Colonic mucosa (tissue), 4 donors: ENCODE data around the gene KRTAP19-6. TPM values are rescaled to one million over a fixed set of nuclear protein-coding genes. Genes with fewer than 3 reads are reported as not detected.

ENCODE experiments used
- DNase-seq: peaks from one replicate; pipeline ENCODE4 v3.0.0-alpha.2; 2020
- H3K27ac ChIP-seq: fragments of 200-600 bp; one replicate; pipeline ENCODE4 v1.8.0; 2021
- H3K27me3 ChIP-seq: fragments of 200-600 bp; one replicate; pipeline ENCODE4 v1.8.0; 2021
- H3K36me3 ChIP-seq: fragments of 200-600 bp; one replicate; pipeline ENCODE4 v1.8.0; 2021
- H3K4me1 ChIP-seq: fragments of 200-600 bp; one replicate; pipeline ENCODE4 v1.8.0; 2021; ENCODE audit warnings: mild to moderate bottlenecking
- H3K4me3 ChIP-seq: fragments of 200-600 bp; one replicate; pipeline ENCODE4 v1.8.0; 2021
- H3K9ac ChIP-seq, 2 donors: one replicate each; pipeline ENCODE4 v1.7.0; 2013; ENCODE audit warnings: control low read depth in 2 of 2, low read depth in 2 of 2, low read length in 2 of 2
- H3K9me3 ChIP-seq: fragments of 200-600 bp; one replicate; pipeline ENCODE4 v1.8.0; 2021
- CTCF ChIP-seq: fragments of 200-600 bp; IDR thresholded peaks from one replicate; pipeline ENCODE4 v1.8.0; 2022; ENCODE audit warnings: antibody characterized with exemption, mild to moderate bottlenecking
- intact Hi-C: fragments of 100-400 bp; cut with DNase I; formaldehyde crosslinking; loops from one replicate; pipeline ENCODE4 v1.14.1; 2022
- total RNA-seq, 2 donors: library from RNA; stranded (reverse); fragmentation: NEBNext Ultra II Directional in 1 of 2; extraction: Animal tissue kit (Norgen Biotek cat#: 25700) in 1 of 2; gene quantifications; one replicate each; pipeline ENCODE4 v1.2.1, GENCODE V29; 2021
- donor health status: healthy.
- donor health status: DM: no; HTN: no; CAD: no.
- donor health status: DM: no; HTN: no; CAD: no.

KRTAP19-6 gene
- total RNA-seq = not detected

GRCh38 chr21:30541764-30542163, at the start of gene KRTAP19-6:
KRTAP19-6 (minus strand) TSS chr21:30541864; CDS start chr21:30541833, 31 bp downstream.
- Histone ChIP-seq H3K9ac (no peak within 1 kb of the TSS), H3K27me3 (no peaks in the 10 kb centered on the region), H3K36me3 (no peaks in the 10 kb centered on the region), H3K4me1 (no peaks in the 10 kb centered on the region), H3K4me3 (no peak within 1 kb of the TSS), H3K27ac (no peak within 1 kb of the TSS), H3K9me3 (no peaks in the 10 kb centered on the region)
- no peak for TF ChIP-seq CTCF
- DNase-seq = no peak
- intact Hi-C loops = no loop called here

DNA sequence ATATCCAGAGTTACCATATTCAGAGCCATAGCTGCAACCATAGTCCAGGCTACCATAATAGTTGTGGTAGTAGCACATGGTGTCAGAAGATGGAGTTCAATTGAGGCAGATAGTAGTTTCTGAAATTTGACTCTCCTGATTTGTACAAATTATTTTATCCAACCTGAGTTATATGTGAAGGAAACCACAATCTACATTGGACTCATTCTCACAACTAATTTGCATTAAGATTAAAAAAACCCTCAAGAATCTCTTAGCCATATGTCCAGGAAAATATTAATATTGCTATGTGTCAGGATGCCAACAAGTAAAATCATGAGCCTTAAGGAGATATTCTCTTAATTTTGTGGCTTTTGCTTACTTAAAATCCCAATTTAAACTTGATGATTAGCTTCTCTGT, 48.6 kb upstream of the KRTAP19-6 start, which contains the start of gene KRTAP22-2:
Gene KRTAP22-2 (minus strand): TSS at position 101 of the 400 bp plus-strand sequence.
- no peaks in the 10 kb centered on the region for H3K36me3 ChIP-seq
- no peak within 1 kb of the TSS for H3K27ac ChIP-seq
- H3K27me3 ChIP-seq = no peaks in the 10 kb centered on the region
- no peak within 1 kb of the TSS for H3K4me3 ChIP-seq
- intact Hi-C loops = no loop called here
- H3K4me1 ChIP-seq = no peaks in the 10 kb centered on the region
- DNase-seq = no peak
- no peaks in the 10 kb centered on the region for H3K9me3 ChIP-seq
- TF ChIP-seq CTCF = no peak
- no peak within 1 kb of the TSS for H3K9ac ChIP-seq

DNA sequence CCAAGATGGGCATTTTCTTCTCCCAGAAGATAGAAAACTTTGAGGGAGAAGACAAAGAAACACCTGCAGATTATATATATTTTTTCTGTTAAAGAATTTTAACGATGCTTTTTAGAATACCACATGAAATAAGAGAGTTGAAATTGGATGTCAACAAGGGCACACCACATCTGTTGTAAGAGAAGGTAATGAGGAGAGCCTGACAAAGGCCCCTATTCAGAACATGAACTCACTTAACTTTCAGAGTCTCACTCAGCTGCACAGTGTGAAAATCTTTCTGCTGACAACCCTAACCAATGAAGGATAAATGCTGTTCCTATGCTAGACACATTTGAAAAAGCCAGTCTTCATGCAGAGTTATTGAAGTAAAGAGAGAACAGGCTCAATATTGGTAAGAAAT, 41.2 kb upstream of the KRTAP19-6 start:
- no peak for DNase-seq
- H3K4me1 ChIP-seq = no peaks in the 10 kb centered on the region
- H3K4me3 ChIP-seq = no peak overlapping the region
- no peaks in the 10 kb centered on the region for H3K36me3 ChIP-seq
- no peaks in the 10 kb centered on the region for H3K9me3 ChIP-seq
- H3K27ac ChIP-seq = no peak overlapping the region
- no peaks in the 10 kb centered on the region for H3K27me3 ChIP-seq
- intact Hi-C loops = no loop called here
- TF ChIP-seq CTCF = no peak
- no peak overlapping the region for H3K9ac ChIP-seq

- H3K9ac ChIP-seq = no peak overlapping the region
- H3K27me3 ChIP-seq = no peaks in the 10 kb centered on the region
- intact Hi-C loops = no loop called here
- no peak overlapping the region for H3K27ac ChIP-seq
- no peak overlapping the region for H3K4me3 ChIP-seq
- no peaks in the 10 kb centered on the region for H3K36me3 ChIP-seq
- no peaks in the 10 kb centered on the region for H3K9me3 ChIP-seq
- H3K4me1 ChIP-seq = no peaks in the 10 kb centered on the region
- no peak for DNase-seq
- no peak for TF ChIP-seq CTCF
These were observed 38.5 kb upstream of the KRTAP19-6 start for GRCh38 chr21:30580132-30580531.

GRCh38 chr21:30579346-30579745, 37.7 kb upstream of the KRTAP19-6 start:
- H3K27ac ChIP-seq = no peak overlapping the region
- H3K36me3 ChIP-seq = no peaks in the 10 kb centered on the region
- TF ChIP-seq CTCF = no peak
- no peaks in the 10 kb centered on the region for H3K9me3 ChIP-seq
- no peak overlapping the region for H3K9ac ChIP-seq
- no peak for DNase-seq
- H3K4me1 ChIP-seq = no peaks in the 10 kb centered on the region
- H3K4me3 ChIP-seq = no peak overlapping the region
- intact Hi-C loops = no loop called here
- H3K27me3 ChIP-seq = no peaks in the 10 kb centered on the region

DNA sequence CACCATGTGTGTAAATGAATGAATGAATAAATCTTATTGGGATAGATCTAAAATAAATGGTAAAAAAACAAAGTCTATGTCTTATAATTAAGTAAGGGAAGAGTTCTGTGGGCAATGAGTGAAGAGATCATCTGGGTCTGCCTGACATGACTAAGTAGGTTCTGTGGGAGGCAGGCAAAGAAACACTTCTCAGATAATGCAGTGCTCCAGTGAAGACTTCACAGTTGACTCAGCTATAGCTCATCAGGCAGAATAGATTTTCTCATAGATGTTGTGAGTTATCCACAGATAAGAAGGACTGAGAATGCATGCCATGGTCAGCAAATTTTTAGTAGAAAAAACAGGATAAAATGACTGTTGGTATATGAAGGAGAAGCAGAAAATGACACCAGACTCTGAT, 36.1 kb upstream of the KRTAP19-6 start:
- H3K27ac ChIP-seq = no peak overlapping the region
- H3K4me3 ChIP-seq = no peak overlapping the region
- no peak for TF ChIP-seq CTCF
- DNase-seq = no peak
- H3K9me3 ChIP-seq = no peaks in the 10 kb centered on the region
- no peak overlapping the region for H3K9ac ChIP-seq
- intact Hi-C loops = no loop called here
- no peaks in the 10 kb centered on the region for H3K4me1 ChIP-seq
- no peaks in the 10 kb centered on the region for H3K36me3 ChIP-seq
- no peaks in the 10 kb centered on the region for H3K27me3 ChIP-seq
